H1 (cell line): ENCODE results near the gene MCMBP. TPM values are rescaled to one million over a fixed set of nuclear protein-coding genes. Genes with fewer than 3 reads are reported as not detected.
A peak's percentile ranks its signal among the peaks of the same experiment; 100 is the strongest.

Experiments used
- ATF3 ChIP-seq: IDR thresholded peaks from 2 replicates; pipeline ENCODE4 v1.6.1; 2011; ENCODE audit warnings: low read depth, mild to moderate bottlenecking, low read length; ENCODE audit not compliant: insufficient read depth
- BCL11A ChIP-seq, 2 experiments: IDR thresholded peaks; one replicate each; pipeline ENCODE4 v1.6.1; 2011; ENCODE audit warnings: low read depth in 2 of 2, low read length in 2 of 2, mild to moderate bottlenecking in 2 of 2
- CHD1 ChIP-seq: IDR thresholded peaks from 2 replicates; pipeline ENCODE4 v1.6.1; 2012; ENCODE audit warnings: low read depth, low read length, improper control_type of control experiment
- HDAC2 ChIP-seq, 2 experiments: fragments of 300-600 bp in 1 of 2; sonication (generic) in 1 of 2; IDR thresholded peaks; 2 replicates each; pipeline ENCODE4 v1.6.1; 2011 to 2012; ENCODE audit warnings: low read depth in 2 of 2, low read length in 2 of 2, mild to moderate bottlenecking in 2 of 2, moderate library complexity in 2 of 2, borderline replicate concordance in 1 of 2, inconsistent platforms in 1 of 2
- JUND ChIP-seq: IDR thresholded peaks from 2 replicates; pipeline ENCODE4 v1.6.1; 2011; ENCODE audit warnings: mild to moderate bottlenecking, improper control_type of control experiment, low read length
- NANOG ChIP-seq: IDR thresholded peaks from 2 replicates; pipeline ENCODE4 v1.6.1; 2011; ENCODE audit warnings: low read length, low read depth, mild to moderate bottlenecking, inconsistent platforms; ENCODE audit not compliant: insufficient read depth, poor library complexity, severe bottlenecking
- PHF8 ChIP-seq: fragments of 200-600 bp; sonication (generic); conservative IDR thresholded peaks from 2 replicates; pipeline ENCODE4 v1.7.1; 2012; ENCODE audit warnings: low read depth, mild to moderate bottlenecking, inconsistent platforms, low read length, moderate library complexity
- RAD21 ChIP-seq, 2 experiments: IDR thresholded peaks in 1 of 2; conservative IDR thresholded peaks in 1 of 2; 2 replicates each; pipeline ENCODE4 v1.6.1; 2011; ENCODE audit warnings: low read depth in 2 of 2, low read length in 2 of 2, improper control_type of control experiment in 1 of 2, inconsistent platforms in 1 of 2, mild to moderate bottlenecking in 1 of 2, moderate library complexity in 1 of 2
- RFX5 ChIP-seq: IDR thresholded peaks from 2 replicates; pipeline ENCODE4 v1.6.1; 2011; ENCODE audit warnings: low read depth, low read length, improper control_type of control experiment, borderline replicate concordance
- RXRA ChIP-seq: IDR thresholded peaks from 2 replicates; pipeline ENCODE4 v1.6.1; 2011; ENCODE audit warnings: low read depth, mild to moderate bottlenecking, low read length, moderate library complexity; ENCODE audit not compliant: insufficient read depth
- SIX5 ChIP-seq: IDR thresholded peaks from 2 replicates; pipeline ENCODE4 v1.6.1; 2011; ENCODE audit warnings: mild to moderate bottlenecking, low read depth, low read length
- TAF1 ChIP-seq: IDR thresholded peaks from 2 replicates; pipeline ENCODE4 v1.6.1; 2011; ENCODE audit warnings: mild to moderate bottlenecking, low read depth, low read length
- TAF7 ChIP-seq: optimal IDR thresholded peaks from 2 replicates; pipeline ENCODE3; 2011; ENCODE audit warnings: low read depth, mild to moderate bottlenecking, inconsistent platforms, low read length, moderate library complexity, borderline replicate concordance
- polyA plus RNA-seq, 7 experiments: library from polyadenylated mRNA; depleted of rRNA in 3 of 7; stranded (reverse) in 5 of 7; unstranded in 2 of 7; fragments of >200 nt in 5 of 7; fragments of 200-250 nt in 2 of 7; gene quantifications; 1 replicate in 5 of 7; 2 replicates in 1 of 7; 4 replicates in 1 of 7; pipeline versions ENCODE4 v1.2.1 to v1.2.3, GENCODE V29; 2011 to 2013; ENCODE audit warnings: missing spikeins in 2 of 7, mixed read lengths in 2 of 7
- total RNA-seq: library from RNA; stranded (reverse); fragmentation: NEBNext Ultra II Directional; extraction: Animal tissue kit (Norgen Biotek cat#: 25700); gene quantifications from 2 replicates; pipeline ENCODE4 v1.2.1, GENCODE V29; 2021
- TF ChIP-seq, protein P1 (sequence below), 3 experiments: IDR thresholded peaks; 1 replicate in 2 of 3; 2 replicates in 1 of 3; pipeline versions ENCODE4 v1.5.1 to v1.6.1; 2011; ENCODE audit warnings: low read length in 3 of 3, mild to moderate bottlenecking in 3 of 3, inconsistent platforms in 2 of 3, low read depth in 1 of 3, moderate library complexity in 1 of 3; ENCODE audit not compliant: insufficient read depth in 1 of 3; ENCODE audit errors: control extremely low read depth in 1 of 3
- TF ChIP-seq, protein P2 (sequence below): IDR thresholded peaks from 2 replicates; pipeline ENCODE4 v1.6.1; 2012; ENCODE audit warnings: low read length, inconsistent platforms

MCMBP gene
- total and polyA plus RNA-seq, 2 of the 8 experiments (the other 6 are each of a cell fraction or from before 2014, with no cell fraction given): 67.3 to 81.7 TPM

DNA sequence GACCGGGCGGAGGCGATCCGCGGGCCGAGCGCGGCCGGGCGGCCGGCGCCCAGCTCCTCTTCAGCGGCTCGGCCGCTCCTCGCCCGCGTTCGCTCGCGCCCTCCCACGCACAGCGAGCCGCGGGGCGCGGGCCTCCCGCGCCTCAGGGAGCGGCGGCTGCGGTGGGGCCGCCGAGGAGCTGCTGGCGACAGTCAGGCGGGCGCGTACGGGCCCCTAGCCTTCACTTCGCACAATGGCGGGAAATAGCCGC, at the start of gene MCMBP (continued):
- TF ChIP-seq, protein P1, sequence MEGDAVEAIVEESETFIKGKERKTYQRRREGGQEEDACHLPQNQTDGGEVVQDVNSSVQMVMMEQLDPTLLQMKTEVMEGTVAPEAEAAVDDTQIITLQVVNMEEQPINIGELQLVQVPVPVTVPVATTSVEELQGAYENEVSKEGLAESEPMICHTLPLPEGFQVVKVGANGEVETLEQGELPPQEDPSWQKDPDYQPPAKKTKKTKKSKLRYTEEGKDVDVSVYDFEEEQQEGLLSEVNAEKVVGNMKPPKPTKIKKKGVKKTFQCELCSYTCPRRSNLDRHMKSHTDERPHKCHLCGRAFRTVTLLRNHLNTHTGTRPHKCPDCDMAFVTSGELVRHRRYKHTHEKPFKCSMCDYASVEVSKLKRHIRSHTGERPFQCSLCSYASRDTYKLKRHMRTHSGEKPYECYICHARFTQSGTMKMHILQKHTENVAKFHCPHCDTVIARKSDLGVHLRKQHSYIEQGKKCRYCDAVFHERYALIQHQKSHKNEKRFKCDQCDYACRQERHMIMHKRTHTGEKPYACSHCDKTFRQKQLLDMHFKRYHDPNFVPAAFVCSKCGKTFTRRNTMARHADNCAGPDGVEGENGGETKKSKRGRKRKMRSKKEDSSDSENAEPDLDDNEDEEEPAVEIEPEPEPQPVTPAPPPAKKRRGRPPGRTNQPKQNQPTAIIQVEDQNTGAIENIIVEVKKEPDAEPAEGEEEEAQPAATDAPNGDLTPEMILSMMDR (IDR thresholded peaks at IDR 0.05; ENCODE audit: control extremely low read depth in 1 of 3, insufficient read depth in 1 of 3, low read depth in 1 of 3, low read length in 3 of 3): no peak
- TF ChIP-seq RXRA: no peak
- TF ChIP-seq, protein P2, sequence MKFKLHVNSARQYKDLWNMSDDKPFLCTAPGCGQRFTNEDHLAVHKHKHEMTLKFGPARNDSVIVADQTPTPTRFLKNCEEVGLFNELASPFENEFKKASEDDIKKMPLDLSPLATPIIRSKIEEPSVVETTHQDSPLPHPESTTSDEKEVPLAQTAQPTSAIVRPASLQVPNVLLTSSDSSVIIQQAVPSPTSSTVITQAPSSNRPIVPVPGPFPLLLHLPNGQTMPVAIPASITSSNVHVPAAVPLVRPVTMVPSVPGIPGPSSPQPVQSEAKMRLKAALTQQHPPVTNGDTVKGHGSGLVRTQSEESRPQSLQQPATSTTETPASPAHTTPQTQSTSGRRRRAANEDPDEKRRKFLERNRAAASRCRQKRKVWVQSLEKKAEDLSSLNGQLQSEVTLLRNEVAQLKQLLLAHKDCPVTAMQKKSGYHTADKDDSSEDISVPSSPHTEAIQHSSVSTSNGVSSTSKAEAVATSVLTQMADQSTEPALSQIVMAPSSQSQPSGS: no peak; the same call in 1 of the 2 replicates
- TF ChIP-seq ATF3: no peak
- TF ChIP-seq BCL11A (IDR thresholded peaks at IDR 0.05; ENCODE audit: low read depth in 2 of 2, low read length in 2 of 2): no peak
- no peak for TF ChIP-seq SIX5
- no peak for TF ChIP-seq NANOG
- TF ChIP-seq RAD21 (IDR thresholded peaks at IDR 0.05 in 1 of 2, conservative IDR thresholded peaks at IDR 0.05 in 1 of 2; ENCODE audit: low read depth in 2 of 2, low read length in 2 of 2): no peak
- no peak for TF ChIP-seq RFX5
- peak; percentile 54; the same call in 1 of the 2 replicates for TF ChIP-seq PHF8
- no peak for TF ChIP-seq HDAC2 (IDR thresholded peaks at IDR 0.05; ENCODE audit: borderline replicate concordance in 1 of 2, low read depth in 2 of 2, low read length in 2 of 2)
- TF ChIP-seq TAF1: no peak
- TF ChIP-seq TAF7: peak; percentile 82
- TF ChIP-seq JUND: no peak
- no peak for TF ChIP-seq CHD1
